ENCODE measurements around the gene SLITRK5.

Gene SLITRK5

DNA sequence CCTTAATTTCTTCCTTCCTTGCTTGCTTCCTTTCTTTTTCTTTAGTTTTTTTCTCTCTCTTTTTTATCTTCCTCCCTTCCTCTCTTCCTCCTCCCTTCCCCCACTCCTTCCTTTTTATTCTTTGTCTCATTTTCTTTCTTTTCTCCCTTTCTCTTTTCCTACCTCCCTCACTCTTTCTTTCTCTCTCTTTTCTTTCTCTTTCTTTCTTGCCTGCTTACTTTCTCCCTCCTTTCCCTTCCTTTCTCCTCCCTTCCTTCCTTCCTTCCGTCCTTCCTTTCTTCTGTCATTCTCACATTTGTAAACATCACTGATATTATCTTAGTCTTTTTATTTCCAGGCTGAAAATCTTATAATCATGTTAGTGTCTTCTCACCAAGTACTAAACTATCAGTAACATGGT is 38.8 kb downstream of the SLITRK5 start:
- H3K27ac ChIP-seq (ENCODE audit: insufficient read depth, low read depth, low read length, poor library complexity, severe bottlenecking): no peak overlapping the region
- H3K9me3 ChIP-seq (ENCODE audit: control insufficient read depth, low read length): no peaks in the 10 kb centered on the region
- 80 to 90% methylated on average over 1 of the region's 1 CpG for WGBS, 2 experiments
- no peaks in the 10 kb centered on the region for H3K27me3 ChIP-seq (ENCODE audit: control insufficient read depth, insufficient read depth, low read length, poor library complexity, severe bottlenecking)
- H3K36me3 ChIP-seq (ENCODE audit: control insufficient read depth, insufficient read depth, low read length): no peaks in the 10 kb centered on the region
- H3K4me1 ChIP-seq (ENCODE audit: control insufficient read depth, insufficient read depth, low read length): no peaks in the 10 kb centered on the region
- H3K4me3 ChIP-seq (ENCODE audit: insufficient read depth, low read depth, low read length): no peak overlapping the region

DNA sequence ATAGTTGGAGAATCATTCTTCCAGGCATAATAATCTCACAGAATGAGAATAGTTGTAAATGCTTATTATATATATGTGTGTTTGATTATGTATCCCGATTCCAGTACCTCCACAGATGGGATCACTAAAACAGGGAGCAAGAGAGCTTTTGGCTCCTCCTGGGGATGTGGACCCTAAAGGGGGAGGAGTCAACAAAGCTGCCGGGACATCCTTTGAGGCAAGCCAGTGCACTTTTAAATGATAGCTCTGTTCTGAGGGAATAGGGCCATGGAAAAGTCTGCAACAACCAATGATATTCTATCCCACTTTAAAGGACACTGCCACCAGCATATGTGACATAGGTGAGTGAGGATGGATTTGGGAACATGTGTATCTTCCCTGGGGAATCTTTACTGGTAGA is 40.8 kb downstream of the SLITRK5 start:
- H3K9me3 ChIP-seq (ENCODE audit: control insufficient read depth, low read length): no peaks in the 10 kb centered on the region
- WGBS, 2 experiments: 81 to 82% methylated on average over 2 of the region's 2 CpGs
- H3K4me1 ChIP-seq (ENCODE audit: control insufficient read depth, insufficient read depth, low read length): no peaks in the 10 kb centered on the region

More for the DNA sequence above, 40.8 kb downstream of the SLITRK5 start:
- H3K36me3 ChIP-seq (ENCODE audit: control insufficient read depth, insufficient read depth, low read length): no peaks in the 10 kb centered on the region
- no peak overlapping the region for H3K27ac ChIP-seq (ENCODE audit: insufficient read depth, low read depth, low read length, poor library complexity, severe bottlenecking)
- no peaks in the 10 kb centered on the region for H3K27me3 ChIP-seq (ENCODE audit: control insufficient read depth, insufficient read depth, low read length, poor library complexity, severe bottlenecking)
- no peak overlapping the region for H3K4me3 ChIP-seq (ENCODE audit: insufficient read depth, low read depth, low read length)
